ENCODE measurements around the gene ANKFY1.

ANKFY1 gene

DNA sequence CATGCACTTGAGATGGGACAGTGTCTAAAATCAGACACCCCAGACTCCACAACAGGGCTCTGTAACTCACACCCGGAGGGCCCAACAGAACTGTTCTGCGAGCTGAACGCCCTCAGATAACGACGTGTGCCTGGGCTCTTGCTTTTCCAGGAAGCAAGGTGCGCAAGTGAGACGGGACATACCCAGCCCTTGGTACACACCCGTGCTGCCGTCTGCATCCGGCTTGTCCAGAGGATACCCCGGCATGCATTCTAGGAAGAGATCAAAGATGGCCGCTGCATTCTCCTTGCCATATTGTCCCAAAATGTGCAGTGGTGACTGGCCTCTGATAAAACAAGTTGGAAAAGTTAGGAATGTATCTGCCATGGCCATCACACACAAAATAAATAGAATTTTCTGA is 91.4 kb downstream of the ANKFY1 start:
- no peak for DNase-seq (ENCODE audit: low read depth)
- no peak overlapping the region for H3K4me3 ChIP-seq (ENCODE audit: low read depth, low read length)
- TF ChIP-seq, protein P1, sequence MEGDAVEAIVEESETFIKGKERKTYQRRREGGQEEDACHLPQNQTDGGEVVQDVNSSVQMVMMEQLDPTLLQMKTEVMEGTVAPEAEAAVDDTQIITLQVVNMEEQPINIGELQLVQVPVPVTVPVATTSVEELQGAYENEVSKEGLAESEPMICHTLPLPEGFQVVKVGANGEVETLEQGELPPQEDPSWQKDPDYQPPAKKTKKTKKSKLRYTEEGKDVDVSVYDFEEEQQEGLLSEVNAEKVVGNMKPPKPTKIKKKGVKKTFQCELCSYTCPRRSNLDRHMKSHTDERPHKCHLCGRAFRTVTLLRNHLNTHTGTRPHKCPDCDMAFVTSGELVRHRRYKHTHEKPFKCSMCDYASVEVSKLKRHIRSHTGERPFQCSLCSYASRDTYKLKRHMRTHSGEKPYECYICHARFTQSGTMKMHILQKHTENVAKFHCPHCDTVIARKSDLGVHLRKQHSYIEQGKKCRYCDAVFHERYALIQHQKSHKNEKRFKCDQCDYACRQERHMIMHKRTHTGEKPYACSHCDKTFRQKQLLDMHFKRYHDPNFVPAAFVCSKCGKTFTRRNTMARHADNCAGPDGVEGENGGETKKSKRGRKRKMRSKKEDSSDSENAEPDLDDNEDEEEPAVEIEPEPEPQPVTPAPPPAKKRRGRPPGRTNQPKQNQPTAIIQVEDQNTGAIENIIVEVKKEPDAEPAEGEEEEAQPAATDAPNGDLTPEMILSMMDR (IDR thresholded peaks at IDR 0.05; ENCODE audit: low read depth, low read length) = no peak
- TF ChIP-seq POLR2A (IDR thresholded peaks at IDR 0.05; ENCODE audit: extremely low read depth, insufficient read length) (no peak), MYC (IDR thresholded peaks at IDR 0.05; ENCODE audit: low read depth, low read length) (no peak)
- TF ChIP-seq, protein P2, sequence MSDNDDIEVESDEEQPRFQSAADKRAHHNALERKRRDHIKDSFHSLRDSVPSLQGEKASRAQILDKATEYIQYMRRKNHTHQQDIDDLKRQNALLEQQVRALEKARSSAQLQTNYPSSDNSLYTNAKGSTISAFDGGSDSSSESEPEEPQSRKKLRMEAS (IDR thresholded peaks at IDR 0.05; ENCODE audit: low read depth, low read length) = no peak

DNA sequence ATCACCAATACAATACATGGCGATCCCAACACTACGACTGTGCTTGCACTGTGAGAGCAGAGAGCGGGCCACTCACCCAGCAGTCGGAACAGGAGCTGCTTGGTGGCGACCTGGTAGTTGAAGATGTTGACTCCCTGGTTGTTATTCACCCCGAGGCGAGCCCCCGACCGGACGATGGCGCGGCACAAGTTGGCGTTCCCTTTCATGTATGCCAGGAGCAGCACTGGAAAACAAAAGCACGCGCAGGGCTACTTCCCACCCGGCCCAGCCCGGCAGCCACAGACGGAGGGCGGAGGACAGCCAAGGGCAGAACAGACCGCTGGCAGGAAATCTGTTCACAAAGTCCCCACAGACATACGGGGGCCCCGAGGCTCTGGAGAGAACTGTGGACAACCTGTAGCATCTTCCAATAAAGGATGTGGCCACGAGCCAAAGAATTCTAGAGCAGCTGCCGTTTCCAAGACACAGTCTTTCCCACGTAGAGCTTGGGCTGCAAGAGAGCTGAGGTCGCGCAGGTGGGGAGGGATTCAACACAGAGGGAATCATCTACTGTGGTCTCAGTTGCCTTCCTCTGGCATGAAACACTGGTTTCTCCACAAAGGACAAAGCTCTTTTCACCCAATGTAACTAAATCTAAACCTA is 93.0 kb downstream of the ANKFY1 start:
- TF ChIP-seq POLR2A (IDR thresholded peaks at IDR 0.05; ENCODE audit: extremely low read depth, insufficient read length) (no peak), MYC (IDR thresholded peaks at IDR 0.05; ENCODE audit: low read depth, low read length) (no peak)
- TF ChIP-seq, protein P2 (IDR thresholded peaks at IDR 0.05; ENCODE audit: low read depth, low read length) = no peak
- TF ChIP-seq, protein P1 (IDR thresholded peaks at IDR 0.05; ENCODE audit: low read depth, low read length) = no peak
- no peak overlapping the region for H3K4me3 ChIP-seq (ENCODE audit: low read depth, low read length)
- no peak for DNase-seq (ENCODE audit: low read depth)

DNA sequence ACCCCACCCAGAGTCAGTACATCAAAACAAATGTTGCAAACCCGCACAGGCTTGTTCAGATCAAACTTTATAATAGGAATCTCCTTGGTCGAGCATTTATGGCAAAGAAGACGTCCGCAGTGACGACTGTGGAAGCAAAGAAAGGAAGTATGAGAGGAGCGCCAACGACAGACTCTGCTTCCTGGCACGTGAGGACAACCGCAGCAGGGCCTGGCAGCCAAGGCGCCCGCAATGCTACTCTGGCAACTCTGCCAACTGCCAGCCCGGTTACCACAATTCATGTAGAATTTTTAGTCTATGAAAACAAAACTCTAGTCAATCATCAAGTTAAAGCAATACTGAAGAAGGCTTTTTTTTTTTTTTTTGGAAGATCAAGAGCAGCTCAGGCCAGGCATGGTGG is 96.0 kb downstream of the ANKFY1 start:
- H3K4me3 ChIP-seq (ENCODE audit: low read depth, low read length) = no peak overlapping the region
- DNase-seq (ENCODE audit: low read depth) = no peak
- TF ChIP-seq MYC (IDR thresholded peaks at IDR 0.05; ENCODE audit: low read depth, low read length) (no peak), POLR2A (IDR thresholded peaks at IDR 0.05; ENCODE audit: extremely low read depth, insufficient read length) (no peak)
- TF ChIP-seq, protein P1 (IDR thresholded peaks at IDR 0.05; ENCODE audit: low read depth, low read length) = no peak
- TF ChIP-seq, protein P2 (IDR thresholded peaks at IDR 0.05; ENCODE audit: low read depth, low read length) = no peak

DNA sequence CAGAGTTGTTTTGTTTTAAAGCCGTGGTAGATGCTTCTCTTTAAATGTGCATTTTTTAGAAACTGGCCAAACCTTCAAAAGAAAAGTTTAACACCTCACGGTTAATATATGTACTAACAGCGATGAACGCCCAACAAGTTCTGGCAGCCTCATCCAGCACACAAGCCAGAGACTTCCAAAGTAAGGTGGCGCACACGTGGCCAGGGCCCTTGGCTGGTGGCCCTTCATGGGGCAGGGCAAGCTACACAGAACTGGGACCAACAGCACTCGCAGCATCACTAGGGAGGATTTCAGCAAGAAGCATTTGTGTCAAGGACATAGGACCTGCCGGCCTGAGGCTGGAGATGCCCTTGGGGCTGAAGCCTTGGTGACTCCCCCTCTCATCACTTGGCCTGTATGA is 97.4 kb downstream of the ANKFY1 start:
- DNase-seq (ENCODE audit: low read depth) = no peak
- no peak for TF ChIP-seq POLR2A (IDR thresholded peaks at IDR 0.05; ENCODE audit: extremely low read depth, insufficient read length)
- TF ChIP-seq, protein P1 (IDR thresholded peaks at IDR 0.05; ENCODE audit: low read depth, low read length) = no peak
- TF ChIP-seq, protein P2 (IDR thresholded peaks at IDR 0.05; ENCODE audit: low read depth, low read length) = no peak
- TF ChIP-seq MYC (IDR thresholded peaks at IDR 0.05; ENCODE audit: low read depth, low read length) = no peak
- H3K4me3 ChIP-seq (ENCODE audit: low read depth, low read length) = no peak overlapping the region

DNA sequence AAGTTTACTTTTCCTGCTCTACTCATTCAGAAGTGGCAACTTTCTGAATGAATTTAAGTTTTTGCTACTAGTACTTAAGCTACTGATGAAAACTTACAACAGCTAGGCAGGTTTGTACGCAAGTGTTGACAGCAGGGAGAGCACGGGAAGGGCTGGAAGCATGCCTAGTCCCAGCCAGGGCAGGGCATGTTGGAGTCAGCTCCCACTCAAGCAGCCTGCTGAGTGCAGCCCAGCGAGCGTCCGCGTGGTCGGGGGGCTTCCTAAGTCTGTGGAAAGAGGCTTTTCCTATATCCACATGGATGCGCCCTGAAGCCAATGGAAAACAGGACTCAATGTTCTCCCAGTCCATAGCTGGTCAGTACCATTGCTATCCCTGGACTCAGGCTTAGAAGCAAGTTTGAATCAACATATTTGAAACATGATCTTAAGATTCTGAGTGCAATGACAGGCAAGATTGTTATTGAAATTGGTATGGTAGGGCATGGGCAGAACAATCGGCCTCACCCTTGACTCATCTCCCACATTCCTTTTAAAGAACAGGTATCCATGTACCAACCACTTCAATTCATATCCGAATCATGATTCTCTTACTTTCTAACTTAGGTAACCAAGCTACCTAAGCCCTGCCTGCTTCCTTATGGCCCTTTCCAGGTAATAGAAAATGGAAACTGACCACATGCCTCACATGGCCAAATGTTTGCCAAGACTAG is 98.3 kb downstream of the ANKFY1 start:
- no peak for TF ChIP-seq MYC (IDR thresholded peaks at IDR 0.05; ENCODE audit: low read depth, low read length)
- TF ChIP-seq, protein P2 (IDR thresholded peaks at IDR 0.05; ENCODE audit: low read depth, low read length) = no peak
- TF ChIP-seq, protein P1 (IDR thresholded peaks at IDR 0.05; ENCODE audit: low read depth, low read length) = no peak
- TF ChIP-seq POLR2A (IDR thresholded peaks at IDR 0.05; ENCODE audit: extremely low read depth, insufficient read length) = no peak
- H3K4me3 ChIP-seq (ENCODE audit: low read depth, low read length) = no peak overlapping the region
- no peak for DNase-seq (ENCODE audit: low read depth)

Data from NB4 (cell line).